ENCODE measurements around the gene WDR62. TPM values are rescaled to one million over a fixed set of nuclear protein-coding genes. Genes with fewer than 3 reads are reported as not detected.

WDR62 gene
- total RNA-seq, 2 donors from 2014 or later = 0.26 to 0.33 TPM

DNA sequence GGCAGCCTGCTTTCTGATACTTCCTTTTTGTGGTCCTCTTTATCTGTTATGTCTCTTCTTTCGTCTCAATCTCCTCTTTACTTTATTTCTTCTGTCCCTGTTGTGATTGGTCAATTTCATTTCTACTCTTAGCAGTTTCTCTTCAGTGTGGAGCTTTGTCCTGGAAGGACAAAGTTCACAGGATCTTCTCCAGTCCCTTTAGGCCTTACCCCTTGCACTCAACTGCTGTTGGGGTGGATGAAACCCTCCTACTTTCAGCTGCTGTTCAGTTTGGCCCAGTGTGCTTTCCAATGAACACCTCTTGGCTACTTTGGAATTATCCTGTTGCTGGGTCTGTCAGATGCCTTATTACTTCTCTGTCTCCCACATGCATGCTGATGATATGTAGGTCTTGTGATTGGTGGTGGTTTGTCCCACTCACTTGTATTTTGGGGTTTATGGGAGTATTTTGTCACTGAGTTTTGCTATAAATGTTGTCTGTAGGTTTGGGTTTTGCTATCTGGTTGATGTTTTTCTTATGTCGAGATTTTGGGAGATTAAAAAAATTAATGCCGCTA, 24.8 kb downstream of the WDR62 start:
- DNase-seq (no peak), ATAC-seq (no peak)
- Histone ChIP-seq H3K36me3 (replicated peaks in 1 of 2; ENCODE audit: insufficient read depth in 1 of 2, low read depth in 2 of 2) (no peaks in the 10 kb centered on the region), H3K27ac (no peak overlapping the region), H3K9me3 (no peaks in the 10 kb centered on the region), H3K27me3 (no peaks in the 10 kb centered on the region), H3K4me3 (no peak overlapping the region), H3K4me1 (no peaks in the 10 kb centered on the region)
- WGBS, 2 donors = 88 to 90% methylated on average over 3 of the region's 3 CpGs
- TF ChIP-seq, protein P1, sequence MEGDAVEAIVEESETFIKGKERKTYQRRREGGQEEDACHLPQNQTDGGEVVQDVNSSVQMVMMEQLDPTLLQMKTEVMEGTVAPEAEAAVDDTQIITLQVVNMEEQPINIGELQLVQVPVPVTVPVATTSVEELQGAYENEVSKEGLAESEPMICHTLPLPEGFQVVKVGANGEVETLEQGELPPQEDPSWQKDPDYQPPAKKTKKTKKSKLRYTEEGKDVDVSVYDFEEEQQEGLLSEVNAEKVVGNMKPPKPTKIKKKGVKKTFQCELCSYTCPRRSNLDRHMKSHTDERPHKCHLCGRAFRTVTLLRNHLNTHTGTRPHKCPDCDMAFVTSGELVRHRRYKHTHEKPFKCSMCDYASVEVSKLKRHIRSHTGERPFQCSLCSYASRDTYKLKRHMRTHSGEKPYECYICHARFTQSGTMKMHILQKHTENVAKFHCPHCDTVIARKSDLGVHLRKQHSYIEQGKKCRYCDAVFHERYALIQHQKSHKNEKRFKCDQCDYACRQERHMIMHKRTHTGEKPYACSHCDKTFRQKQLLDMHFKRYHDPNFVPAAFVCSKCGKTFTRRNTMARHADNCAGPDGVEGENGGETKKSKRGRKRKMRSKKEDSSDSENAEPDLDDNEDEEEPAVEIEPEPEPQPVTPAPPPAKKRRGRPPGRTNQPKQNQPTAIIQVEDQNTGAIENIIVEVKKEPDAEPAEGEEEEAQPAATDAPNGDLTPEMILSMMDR (IDR thresholded peaks at IDR 0.05) = no peak
- no peak for TF ChIP-seq POLR2A (IDR thresholded peaks at IDR 0.05)
- intact Hi-C loops (cut with DNase I) = no loop called here

DNA sequence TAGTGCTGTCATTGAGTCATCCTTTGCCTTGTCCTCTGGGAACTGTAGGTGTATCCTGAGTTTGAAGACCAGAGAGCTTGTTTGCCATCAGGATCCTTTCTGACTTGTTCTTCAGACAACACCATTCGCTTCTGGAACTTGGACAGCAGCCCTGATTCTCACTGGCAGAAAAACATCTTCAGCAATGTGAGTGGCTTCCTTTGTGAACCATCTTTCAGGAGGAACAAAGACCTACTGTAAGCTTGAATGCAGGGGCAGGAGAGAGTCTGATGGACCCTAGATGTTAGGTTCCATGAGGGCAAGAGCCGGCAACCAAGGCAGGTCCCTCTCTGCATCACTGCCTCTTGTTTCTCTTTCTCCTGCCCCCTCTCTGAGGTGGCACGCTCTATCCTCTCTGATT, 26.7 kb downstream of the WDR62 start:
- no peak overlapping the region for H3K27ac ChIP-seq
- intact Hi-C loops (cut with DNase I) = no loop called here
- no peaks in the 10 kb centered on the region for H3K36me3 ChIP-seq (replicated peaks in 1 of 2; ENCODE audit: insufficient read depth in 1 of 2, low read depth in 2 of 2)
- ATAC-seq (no peak), DNase-seq (no peak)
- WGBS, 2 donors = 96 to 98% methylated on average over 3 of the region's 3 CpGs
- no peaks in the 10 kb centered on the region for H3K27me3 ChIP-seq
- H3K9me3 ChIP-seq = no peaks in the 10 kb centered on the region
- no peak overlapping the region for H3K4me3 ChIP-seq
- H3K4me1 ChIP-seq = no peaks in the 10 kb centered on the region
- TF ChIP-seq POLR2A (IDR thresholded peaks at IDR 0.05) = no peak
- TF ChIP-seq, protein P1 (IDR thresholded peaks at IDR 0.05) = no peak

DNA sequence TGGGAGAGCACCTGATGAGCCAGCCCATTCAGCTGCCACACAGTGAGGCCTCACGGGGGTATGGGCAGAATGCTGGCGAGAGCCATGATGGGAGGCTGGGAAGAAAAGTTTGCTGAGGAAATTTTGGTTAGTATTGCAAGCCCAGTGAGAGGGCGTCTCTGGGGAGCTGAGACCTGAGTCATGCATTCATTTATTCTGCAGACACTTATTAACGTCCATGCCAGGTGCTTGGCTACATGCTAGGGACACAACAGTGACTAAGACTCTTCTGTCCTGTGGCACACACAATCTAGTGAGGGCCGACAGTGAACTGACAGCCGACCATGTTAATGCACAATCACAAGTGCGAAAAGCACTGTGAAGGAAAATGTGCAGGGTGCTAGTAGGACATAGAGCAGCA, 27.2 kb downstream of the WDR62 start:
- Histone ChIP-seq H3K4me3 (no peak overlapping the region), H3K9me3 (no peaks in the 10 kb centered on the region), H3K4me1 (no peaks in the 10 kb centered on the region), H3K27ac (no peak overlapping the region), H3K27me3 (no peaks in the 10 kb centered on the region), H3K36me3 (replicated peaks in 1 of 2; ENCODE audit: insufficient read depth in 1 of 2, low read depth in 2 of 2) (no peaks in the 10 kb centered on the region)
- no peak for DNase-seq
- ATAC-seq = no peak
- intact Hi-C loops (cut with DNase I) = no loop called here
- 84 to 92% methylated on average over 7 of the region's 7 CpGs for WGBS, 2 donors
- TF ChIP-seq POLR2A (IDR thresholded peaks at IDR 0.05) = no peak
- TF ChIP-seq, protein P1 (IDR thresholded peaks at IDR 0.05) = no peak

DNA sequence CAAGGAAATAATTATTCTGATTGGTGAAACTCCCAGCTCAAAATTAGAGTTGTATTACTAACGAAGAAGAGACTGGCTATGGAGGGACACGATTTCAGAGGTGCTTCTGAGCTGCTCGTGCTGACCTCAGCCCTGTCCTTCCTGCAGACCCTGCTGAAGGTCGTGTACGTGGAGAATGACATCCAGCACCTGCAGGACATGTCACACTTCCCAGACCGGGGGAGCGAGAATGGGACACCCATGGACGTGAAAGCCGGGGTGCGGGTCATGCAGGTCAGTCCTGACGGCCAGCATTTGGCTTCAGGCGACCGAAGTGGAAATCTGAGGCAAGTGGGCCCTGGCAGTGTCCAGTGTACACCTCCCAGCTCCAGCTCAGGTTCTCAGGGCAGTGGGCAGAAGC, 28.2 kb downstream of the WDR62 start:
- Histone ChIP-seq H3K4me1 (no peaks in the 10 kb centered on the region), H3K27me3 (no peaks in the 10 kb centered on the region), H3K27ac (no peak overlapping the region), H3K4me3 (no peak overlapping the region), H3K36me3 (replicated peaks in 1 of 2; ENCODE audit: insufficient read depth in 1 of 2, low read depth in 2 of 2) (no peaks in the 10 kb centered on the region), H3K9me3 (no peaks in the 10 kb centered on the region)
- ATAC-seq = no peak
- WGBS, 2 donors = 83 to 86% methylated on average over 13 of the region's 13 CpGs
- DNase-seq = no peak
- intact Hi-C loops (cut with DNase I) = no loop called here
- no peak for TF ChIP-seq POLR2A (IDR thresholded peaks at IDR 0.05)
- TF ChIP-seq, protein P1 (IDR thresholded peaks at IDR 0.05) = no peak

DNA sequence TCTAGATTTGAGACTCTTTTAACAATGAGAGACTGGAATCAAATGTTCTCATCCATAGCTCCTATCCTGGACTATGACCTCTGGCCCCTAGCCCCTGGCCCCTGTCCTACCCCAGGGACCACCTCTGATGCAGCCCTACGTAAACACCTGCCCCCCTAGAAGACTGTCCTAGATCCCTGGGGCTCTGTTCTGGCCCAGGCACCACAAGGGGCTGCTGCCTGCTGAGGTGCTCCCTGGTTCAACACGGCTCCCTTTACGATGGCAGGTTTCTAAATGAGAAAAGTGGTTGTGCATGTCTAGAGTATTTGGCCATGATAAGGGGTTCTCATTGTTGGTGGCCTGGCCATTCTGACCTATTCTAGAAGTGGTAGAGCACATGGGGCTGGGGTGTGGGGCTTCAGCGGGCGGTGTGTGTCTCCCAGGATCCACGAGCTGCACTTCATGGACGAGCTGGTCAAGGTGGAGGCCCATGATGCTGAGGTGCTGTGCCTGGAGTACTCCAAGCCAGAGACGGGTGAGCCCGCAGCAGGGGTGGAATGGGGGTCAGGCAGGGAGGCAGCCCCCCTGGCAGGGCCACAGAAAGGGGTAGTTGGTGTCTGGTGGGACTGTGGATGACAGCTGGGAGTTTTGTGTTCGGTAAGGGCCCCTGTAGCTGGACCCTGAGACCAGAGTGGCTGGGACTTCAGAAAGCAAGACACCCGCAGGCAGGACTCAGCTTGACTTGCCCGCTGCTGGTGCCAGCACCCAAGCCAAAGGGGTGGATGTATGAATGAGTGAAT, 29.7 kb downstream of the WDR62 start:
- H3K4me3 ChIP-seq = no peak overlapping the region

More for the DNA sequence above, 29.7 kb downstream of the WDR62 start:
- H3K4me1 ChIP-seq = no peaks in the 10 kb centered on the region
- H3K27ac ChIP-seq = no peak overlapping the region
- WGBS, 2 donors = 88 to 96% methylated on average over 11 of the region's 12 CpGs
- TF ChIP-seq, protein P1 (IDR thresholded peaks at IDR 0.05) = no peak
- no peak for TF ChIP-seq POLR2A (IDR thresholded peaks at IDR 0.05)
- DNase-seq = no peak
- intact Hi-C loops (cut with DNase I) = no loop called here
- H3K9me3 ChIP-seq = no peaks in the 10 kb centered on the region
- no peak for ATAC-seq
- no peaks in the 10 kb centered on the region for H3K36me3 ChIP-seq (replicated peaks in 1 of 2; ENCODE audit: insufficient read depth in 1 of 2, low read depth in 2 of 2)
- no peaks in the 10 kb centered on the region for H3K27me3 ChIP-seq
